DOHH2 (cell line): Measurements from ENCODE around the gene RBCK1.

Experiments used
- H3F3A ChIP-seq: fragments of 200-600 bp; sonication (generic), shearing (Covaris generic); 2 replicates; pipeline ENCODE4 v1.6.0; 2016; ENCODE audit warnings: antibody characterized with exemption, mild to moderate bottlenecking; ENCODE audit not compliant: control insufficient read depth, insufficient read depth
- H3K27ac ChIP-seq: fragments of 200-600 bp; sonication (generic); 2 replicates; pipeline ENCODE4 v1.5.1; 2014; ENCODE audit warnings: low read depth, mild to moderate bottlenecking, low read length, moderate library complexity
- H3K27me3 ChIP-seq: fragments of 200-600 bp; sonication (generic); 2 replicates; pipeline ENCODE4 v1.6.1; 2014; ENCODE audit warnings: mild to moderate bottlenecking, low read length, mixed read lengths; ENCODE audit not compliant: control insufficient read depth
- H3K36me3 ChIP-seq: fragments of 200-600 bp; sonication (generic); 2 replicates; pipeline ENCODE4 v1.6.1; 2014; ENCODE audit warnings: mild to moderate bottlenecking, low read length, moderate library complexity, mixed read lengths; ENCODE audit not compliant: control insufficient read depth
- H3K4me1 ChIP-seq: fragments of 200-600 bp; sonication (generic); 2 replicates; pipeline ENCODE4 v1.6.1; 2014; ENCODE audit warnings: mild to moderate bottlenecking, low read length, mixed read lengths; ENCODE audit not compliant: control insufficient read depth
- H3K4me2 ChIP-seq: fragments of 200-600 bp; sonication (generic); 2 replicates; pipeline ENCODE4 v1.6.0; 2014; ENCODE audit warnings: mild to moderate bottlenecking, low read length, moderate library complexity
- H3K4me3 ChIP-seq: fragments of 200-600 bp; sonication (generic); 2 replicates; pipeline ENCODE4 v1.5.1; 2014; ENCODE audit warnings: mild to moderate bottlenecking, low read length, mixed read lengths
- H3K79me2 ChIP-seq: fragments of 200-600 bp; sonication (generic); 2 replicates; pipeline ENCODE4 v1.6.1; 2014; ENCODE audit warnings: mild to moderate bottlenecking, low read length, mixed read lengths; ENCODE audit not compliant: control insufficient read depth
- H3K9me2 ChIP-seq: fragments of 200-600 bp; sonication (generic); replicated peaks from 2 replicates; pipeline ENCODE4 v1.6.1; 2014; ENCODE audit warnings: mild to moderate bottlenecking, low read length, mixed read lengths; ENCODE audit not compliant: control insufficient read depth
- H3K9me3 ChIP-seq: fragments of 200-600 bp; sonication (generic); 2 replicates; pipeline ENCODE4 v1.6.1; 2014; ENCODE audit warnings: antibody characterized with exemption, low read length, mixed read lengths; ENCODE audit not compliant: control insufficient read depth, insufficient read depth
- H4K20me1 ChIP-seq: fragments of 200-600 bp; sonication (generic); 2 replicates; pipeline ENCODE4 v1.6.0; 2014; ENCODE audit warnings: low read depth, mild to moderate bottlenecking, antibody characterized with exemption, low read length, moderate library complexity; ENCODE audit not compliant: control insufficient read depth, insufficient read depth
- EZH2phosphoT487 ChIP-seq: fragments of 200-600 bp; sonication (generic); IDR thresholded peaks from 2 replicates; pipeline ENCODE4 v1.6.1; 2017; ENCODE audit warnings: borderline replicate concordance, mild to moderate bottlenecking, antibody characterized with exemption, low read length, moderate library complexity, mixed read lengths
- TF ChIP-seq, protein P1 (sequence below): fragments of 200-600 bp; sonication (generic); IDR thresholded peaks from one replicate; pipeline ENCODE4 v1.5.1; 2014; ENCODE audit warnings: antibody characterized with exemption, mild to moderate bottlenecking, low read depth, low read length; ENCODE audit not compliant: poor library complexity, severe bottlenecking

Gene RBCK1

DNA sequence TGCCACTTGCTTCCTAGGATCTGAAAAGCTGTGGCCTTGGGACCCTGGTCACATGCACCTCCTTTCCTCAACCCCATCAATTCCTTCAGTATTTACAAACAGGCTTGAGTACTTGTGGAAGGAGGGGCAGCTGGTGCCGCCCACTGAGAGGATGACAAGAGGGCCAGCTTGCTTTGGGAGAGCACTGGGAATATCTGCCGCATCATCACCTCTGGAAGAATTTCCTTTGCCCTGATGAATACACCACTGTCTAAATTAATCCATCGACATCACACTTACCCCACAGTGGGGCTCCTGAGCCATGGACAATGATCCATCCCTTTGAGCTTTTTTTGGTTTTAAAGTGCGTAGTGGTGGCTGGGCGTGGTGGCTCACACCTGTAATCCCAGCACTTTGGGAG is 28.4 kb downstream of the RBCK1 start:
- H3K79me2 ChIP-seq: no peaks in the 10 kb centered on the region
- H4K20me1 ChIP-seq: no peaks in the 10 kb centered on the region; the same call in 1 of the 2 replicates
- peaks cover 39% of the 10 kb centered on the region for H3K4me1 ChIP-seq
- H3K9me2 ChIP-seq: no peaks in the 10 kb centered on the region
- H3K9me3 ChIP-seq: no peaks in the 10 kb centered on the region
- no peak overlapping the region for H3K4me3 ChIP-seq
- no peak overlapping the region for H3K27ac ChIP-seq
- H3F3A ChIP-seq: no peaks in the 10 kb centered on the region
- H3K4me2 ChIP-seq: no peak overlapping the region
- peaks cover 54% of the 10 kb centered on the region for H3K36me3 ChIP-seq
- TF ChIP-seq, protein P1, sequence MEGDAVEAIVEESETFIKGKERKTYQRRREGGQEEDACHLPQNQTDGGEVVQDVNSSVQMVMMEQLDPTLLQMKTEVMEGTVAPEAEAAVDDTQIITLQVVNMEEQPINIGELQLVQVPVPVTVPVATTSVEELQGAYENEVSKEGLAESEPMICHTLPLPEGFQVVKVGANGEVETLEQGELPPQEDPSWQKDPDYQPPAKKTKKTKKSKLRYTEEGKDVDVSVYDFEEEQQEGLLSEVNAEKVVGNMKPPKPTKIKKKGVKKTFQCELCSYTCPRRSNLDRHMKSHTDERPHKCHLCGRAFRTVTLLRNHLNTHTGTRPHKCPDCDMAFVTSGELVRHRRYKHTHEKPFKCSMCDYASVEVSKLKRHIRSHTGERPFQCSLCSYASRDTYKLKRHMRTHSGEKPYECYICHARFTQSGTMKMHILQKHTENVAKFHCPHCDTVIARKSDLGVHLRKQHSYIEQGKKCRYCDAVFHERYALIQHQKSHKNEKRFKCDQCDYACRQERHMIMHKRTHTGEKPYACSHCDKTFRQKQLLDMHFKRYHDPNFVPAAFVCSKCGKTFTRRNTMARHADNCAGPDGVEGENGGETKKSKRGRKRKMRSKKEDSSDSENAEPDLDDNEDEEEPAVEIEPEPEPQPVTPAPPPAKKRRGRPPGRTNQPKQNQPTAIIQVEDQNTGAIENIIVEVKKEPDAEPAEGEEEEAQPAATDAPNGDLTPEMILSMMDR: no peak
- TF ChIP-seq EZH2phosphoT487: no peak
- no peaks in the 10 kb centered on the region for H3K27me3 ChIP-seq

DNA sequence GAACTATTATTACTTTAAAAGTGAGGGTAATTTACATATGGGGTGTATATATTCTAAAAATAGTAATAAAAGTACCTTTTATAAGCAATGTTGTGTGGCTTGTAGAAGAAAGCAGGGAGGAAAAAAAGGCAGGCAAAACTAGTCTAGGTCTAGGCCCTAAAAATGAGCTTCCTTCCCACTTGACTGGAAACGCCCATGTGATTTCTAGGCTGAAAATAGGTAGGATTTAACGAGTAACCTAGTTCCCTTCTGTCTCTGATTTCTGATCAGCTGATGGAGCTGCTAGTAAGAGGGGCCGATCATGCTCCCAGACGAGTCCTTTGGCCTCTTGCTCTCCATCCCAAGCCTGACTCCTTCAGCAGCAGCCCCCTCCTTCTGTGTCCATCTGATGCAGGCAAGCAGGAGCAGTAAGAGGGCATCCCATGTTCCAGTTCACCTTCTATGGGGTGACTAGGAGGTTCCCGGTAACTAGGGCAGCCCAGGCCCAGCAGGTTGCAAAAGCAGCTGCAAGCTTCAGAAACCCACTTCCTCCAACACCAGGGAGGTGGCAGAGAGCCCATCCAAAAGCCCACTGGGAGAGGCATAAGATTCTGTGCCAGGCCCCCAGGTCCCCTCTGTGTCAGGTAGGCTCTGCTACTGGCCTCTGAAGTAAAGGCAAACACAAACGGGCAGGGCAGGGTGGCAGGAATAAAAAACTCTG is 29.8 kb downstream of the RBCK1 start:
- Histone ChIP-seq H3K27me3 (no peaks in the 10 kb centered on the region), H3K9me3 (no peaks in the 10 kb centered on the region), H3K27ac (no peak overlapping the region), H3K4me1 (peaks cover 39% of the 10 kb centered on the region), H4K20me1 (no peaks in the 10 kb centered on the region; the same call in 1 of the 2 replicates), H3K4me3 (no peak overlapping the region), H3F3A (no peaks in the 10 kb centered on the region), H3K4me2 (peak overlapping the region; percentile 46), H3K36me3 (peaks cover 61% of the 10 kb centered on the region), H3K79me2 (no peaks in the 10 kb centered on the region), H3K9me2 (no peaks in the 10 kb centered on the region)
- no peak for TF ChIP-seq EZH2phosphoT487
- TF ChIP-seq, protein P1: no peak

DNA sequence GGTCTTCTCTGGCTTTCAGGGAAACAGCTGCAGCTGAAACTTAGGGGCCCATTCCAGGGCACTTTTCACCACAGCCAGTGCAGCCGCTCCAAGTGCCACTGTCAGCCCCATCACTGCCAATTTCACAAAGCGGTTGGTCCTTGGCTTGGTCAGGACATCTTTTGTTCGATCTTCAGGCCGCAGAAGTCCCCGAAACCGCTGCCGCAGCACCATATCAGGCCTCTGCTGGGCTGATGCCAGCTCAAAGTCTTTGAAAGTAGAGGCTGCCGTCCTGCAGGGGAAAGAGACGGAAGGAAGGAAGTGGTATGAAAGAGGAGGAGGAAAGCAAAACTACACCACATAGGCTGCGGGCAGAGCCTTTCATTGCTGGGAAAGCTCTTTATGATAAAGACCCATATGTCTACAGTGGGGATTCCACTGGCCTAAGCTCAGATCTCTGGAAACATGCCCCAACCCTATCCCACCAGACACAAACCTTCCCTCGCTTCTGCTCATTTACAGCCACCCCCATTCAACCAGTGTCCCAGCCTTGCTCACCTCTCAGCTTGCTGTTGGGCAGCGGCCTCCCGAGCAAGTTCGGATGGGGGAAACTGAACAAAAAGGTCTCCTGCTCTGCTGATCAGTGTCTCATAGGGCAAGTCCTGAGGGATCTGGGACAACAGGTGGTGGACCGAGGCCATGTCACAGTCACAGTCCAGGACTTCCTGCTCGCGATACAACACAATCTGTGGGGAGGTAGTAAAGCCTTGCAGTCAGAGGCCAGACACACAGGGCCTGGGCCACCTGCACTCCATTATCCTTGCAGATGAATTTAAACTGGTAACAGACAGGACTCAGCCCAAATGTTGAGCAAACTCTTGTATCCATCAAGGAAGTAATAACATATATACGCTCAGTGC is 30.7 kb downstream of the RBCK1 start:
- no peaks in the 10 kb centered on the region for H3K79me2 ChIP-seq
- H3K36me3 ChIP-seq: peaks cover 66% of the 10 kb centered on the region
- H3F3A ChIP-seq: no peaks in the 10 kb centered on the region
- H3K27ac ChIP-seq: no peak overlapping the region
- peak overlapping the region; percentile 46 for H3K4me2 ChIP-seq
- no peak overlapping the region for H3K4me3 ChIP-seq
- no peaks in the 10 kb centered on the region for H3K9me3 ChIP-seq
- no peaks in the 10 kb centered on the region for H3K9me2 ChIP-seq
- no peak for TF ChIP-seq EZH2phosphoT487
- TF ChIP-seq, protein P1: no peak
- peaks cover 32% of the 10 kb centered on the region for H3K4me1 ChIP-seq
- no peaks in the 10 kb centered on the region; the same call in 1 of the 2 replicates for H4K20me1 ChIP-seq
- no peaks in the 10 kb centered on the region for H3K27me3 ChIP-seq
